ENCODE results near the gene SLC35G1. TPM values are rescaled to one million over a fixed set of nuclear protein-coding genes. Genes with fewer than 3 reads are reported as not detected.

SLC35G1 gene, protein sequence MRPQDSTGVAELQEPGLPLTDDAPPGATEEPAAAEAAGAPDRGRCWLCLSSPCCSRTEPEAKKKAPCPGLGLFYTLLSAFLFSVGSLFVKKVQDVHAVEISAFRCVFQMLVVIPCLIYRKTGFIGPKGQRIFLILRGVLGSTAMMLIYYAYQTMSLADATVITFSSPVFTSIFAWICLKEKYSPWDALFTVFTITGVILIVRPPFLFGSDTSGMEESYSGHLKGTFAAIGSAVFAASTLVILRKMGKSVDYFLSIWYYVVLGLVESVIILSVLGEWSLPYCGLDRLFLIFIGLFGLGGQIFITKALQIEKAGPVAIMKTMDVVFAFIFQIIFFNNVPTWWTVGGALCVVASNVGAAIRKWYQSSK
- 8.3 to 10.3 TPM (median 9.6 TPM) in 5 replicates for total RNA-seq (2022; extraction: Qiagen RNA extraction; ENCODE audit: low read depth)

DNA sequence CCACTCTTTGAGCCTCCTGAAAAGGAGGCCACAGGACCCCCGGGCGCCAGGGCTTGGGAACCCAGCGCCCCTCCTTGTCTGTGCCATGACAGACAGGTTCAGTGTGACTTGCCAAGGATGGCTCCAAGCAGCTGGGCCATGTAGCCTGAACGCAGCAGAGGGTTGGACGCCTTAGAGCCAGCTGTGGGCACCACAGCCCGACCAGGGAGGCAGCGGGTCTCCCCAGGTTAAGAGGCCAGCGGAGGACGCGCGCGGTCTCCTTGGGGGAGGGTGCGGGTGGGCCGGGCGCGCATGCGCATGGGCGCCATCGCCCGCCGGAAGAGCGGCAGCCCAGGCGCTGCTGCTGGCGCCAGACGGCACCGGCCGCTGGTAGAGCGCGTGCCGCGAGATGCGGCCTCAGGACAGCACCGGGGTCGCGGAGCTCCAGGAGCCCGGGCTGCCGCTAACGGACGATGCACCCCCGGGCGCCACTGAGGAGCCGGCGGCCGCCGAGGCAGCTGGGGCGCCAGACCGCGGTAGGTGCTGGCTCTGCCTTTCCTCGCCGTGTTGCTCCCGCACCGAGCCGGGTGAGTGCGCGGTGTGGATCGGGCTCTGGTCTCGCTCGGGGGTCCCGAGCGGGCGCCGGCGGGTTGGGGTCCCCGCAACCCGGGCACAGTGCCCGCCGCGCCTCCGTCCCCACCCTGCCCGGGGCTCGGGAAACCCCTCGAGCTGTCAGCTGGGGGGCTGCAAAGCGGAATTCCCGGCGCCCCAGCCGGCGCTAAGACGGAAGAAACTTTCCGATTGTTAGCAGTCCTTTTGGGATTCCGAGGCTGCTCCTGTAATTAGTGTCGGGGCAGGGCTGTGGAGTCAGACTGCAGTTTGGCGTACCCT is at the start of gene SLC35G1:
Gene SLC35G1 (plus strand): TSS at position 333 of the 870 bp plus-strand sequence. CDS start 56 bp downstream, at position 389.

Other genes starting within 250 kb of the SLC35G1 start
- 5.2 to 6.3 TPM (median 5.9 TPM) in 5 replicates for gene FRA10AC1, start 191.4 kb upstream of the SLC35G1 start, total RNA-seq (2022; extraction: Qiagen RNA extraction; ENCODE audit: low read depth)
- not detected in 5 replicates for gene LGI1, start 136.0 kb upstream of the SLC35G1 start, total RNA-seq (2022; extraction: Qiagen RNA extraction; ENCODE audit: low read depth)
- 4.5 to 7.0 TPM (median 5.7 TPM) in 5 replicates for gene PLCE1, start 100.0 kb downstream of the SLC35G1 start, total RNA-seq (2022; extraction: Qiagen RNA extraction; ENCODE audit: low read depth)

Data from A549 treated with CpdA at 1 μM for 4 hours (cell line).